SK-N-MC (cell line): Measurements from ENCODE around the gene TGFA.

Source experiments
- EZH2 ChIP-seq: fragments of 200-600 bp; sonication (generic); IDR thresholded peaks from one replicate; pipeline ENCODE4 v1.6.1; 2017; ENCODE audit warnings: antibody characterized with exemption
- FOXP2 ChIP-seq: optimal IDR thresholded peaks from 2 replicates; pipeline ENCODE3; 2011; ENCODE audit warnings: mild to moderate bottlenecking, moderate library complexity; ENCODE audit not compliant: insufficient read depth; ENCODE audit errors: extremely low read length, control extremely low read depth
- POLR2AphosphoS5 ChIP-seq: IDR thresholded peaks from 2 replicates; pipeline ENCODE4 v1.6.1; 2012; ENCODE audit warnings: mild to moderate bottlenecking, low read depth, low read length, borderline replicate concordance

GRCh38 chr2:70490381-70490780 is 63.2 kb downstream of the TGFA start:
- TF ChIP-seq EZH2 (no peak), POLR2AphosphoS5 (no peak), FOXP2 (no peak)
